Measurements from ENCODE around the gene TYK2. TPM values are rescaled to one million over a fixed set of nuclear protein-coding genes. Genes with fewer than 3 reads are reported as not detected.

TYK2 gene
- total and polyA plus RNA-seq, 4 donors = 102 to 175 (median 150) TPM

- no peak for ATAC-seq (ENCODE audit: insufficient read depth, low FRiP score)
- Histone ChIP-seq H3K36me3 (ENCODE audit: control insufficient read depth in 4 of 4, insufficient read depth in 4 of 4, low read length in 4 of 4) (peaks cover 0 to 21% (median 2%) of the 10 kb centered on the region in 4 donors), H3K4me1 (ENCODE audit: control insufficient read depth in 5 of 5, insufficient read depth in 5 of 5, low read length in 5 of 5) (peaks cover 3 to 16% (median 6%) of the 10 kb centered on the region in 5 donors), H3K4me3 (no peak overlapping the region), H3K27ac (ENCODE audit: low read depth in 1 of 2, low read length in 1 of 2) (no peak overlapping the region), H3K27me3 (ENCODE audit: control insufficient read depth in 3 of 3, insufficient read depth in 3 of 3, low read length in 2 of 3) (no peaks in the 10 kb centered on the region), H3K9ac (ENCODE audit: insufficient read depth in 1 of 2, low read length in 2 of 2) (no peak overlapping the region), H3K9me3 (ENCODE audit: control insufficient read depth in 4 of 4, insufficient read depth in 3 of 4, low read length in 3 of 4) (no peaks in the 10 kb centered on the region)
- TF ChIP-seq CTCF (IDR thresholded peaks at IDR 0.05; ENCODE audit: control extremely low read depth, extremely low read depth) = no peak
- DNase-seq = no peak
- 91 to 96% methylated on average over 9 of the region's 9 CpGs for WGBS, 2 donors
These were observed 18.4 kb upstream of the TYK2 start for GRCh38 chr19:10398819-10399218.

- no peaks in the 10 kb centered on the region for H3K27me3 ChIP-seq (ENCODE audit: control insufficient read depth in 3 of 3, insufficient read depth in 3 of 3, low read length in 2 of 3)
- peaks cover 0 to 2% (median 0%) of the 10 kb centered on the region in 5 donors for H3K4me1 ChIP-seq (ENCODE audit: control insufficient read depth in 5 of 5, insufficient read depth in 5 of 5, low read length in 5 of 5)
- DNase-seq (no peak), ATAC-seq (ENCODE audit: insufficient read depth, low FRiP score) (no peak)
- H3K9me3 ChIP-seq (ENCODE audit: control insufficient read depth in 4 of 4, insufficient read depth in 3 of 4, low read length in 3 of 4) = no peaks in the 10 kb centered on the region
- 80 to 83% methylated on average over 24 of the region's 24 CpGs for WGBS, 2 donors
- peaks cover 6 to 42% (median 16%) of the 10 kb centered on the region in 4 donors for H3K36me3 ChIP-seq (ENCODE audit: control insufficient read depth in 4 of 4, insufficient read depth in 4 of 4, low read length in 4 of 4)
- H3K4me3 ChIP-seq = no peak overlapping the region
- TF ChIP-seq CTCF (IDR thresholded peaks at IDR 0.05; ENCODE audit: control extremely low read depth, extremely low read depth) = no peak
- no peak overlapping the region for H3K9ac ChIP-seq (ENCODE audit: insufficient read depth in 1 of 2, low read length in 2 of 2)
- H3K27ac ChIP-seq (ENCODE audit: low read depth in 1 of 2, low read length in 1 of 2) = no peak overlapping the region
These were observed 15.5 kb upstream of the TYK2 start for GRCh38 chr19:10395917-10396316.

- ATAC-seq (ENCODE audit: insufficient read depth, low FRiP score) (no peak), DNase-seq (no peak)
- Histone ChIP-seq H3K36me3 (ENCODE audit: control insufficient read depth in 4 of 4, insufficient read depth in 4 of 4, low read length in 4 of 4) (peaks cover 10 to 43% (median 17%) of the 10 kb centered on the region in 4 donors), H3K4me3 (no peak overlapping the region), H3K27ac (ENCODE audit: low read depth in 1 of 2, low read length in 1 of 2) (no peak overlapping the region), H3K4me1 (ENCODE audit: control insufficient read depth in 5 of 5, insufficient read depth in 5 of 5, low read length in 5 of 5) (no peaks in the 10 kb centered on the region), H3K27me3 (ENCODE audit: control insufficient read depth in 3 of 3, insufficient read depth in 3 of 3, low read length in 2 of 3) (no peaks in the 10 kb centered on the region), H3K9ac (ENCODE audit: insufficient read depth in 1 of 2, low read length in 2 of 2) (no peak overlapping the region), H3K9me3 (ENCODE audit: control insufficient read depth in 4 of 4, insufficient read depth in 3 of 4, low read length in 3 of 4) (no peaks in the 10 kb centered on the region)
- 94 to 95% methylated on average over 17 to 26 of the region's 26 CpGs for WGBS, 2 donors
- no peak for TF ChIP-seq CTCF (IDR thresholded peaks at IDR 0.05; ENCODE audit: control extremely low read depth, extremely low read depth)
These were observed 15.1 kb upstream of the TYK2 start for GRCh38 chr19:10395436-10395835.

DNA sequence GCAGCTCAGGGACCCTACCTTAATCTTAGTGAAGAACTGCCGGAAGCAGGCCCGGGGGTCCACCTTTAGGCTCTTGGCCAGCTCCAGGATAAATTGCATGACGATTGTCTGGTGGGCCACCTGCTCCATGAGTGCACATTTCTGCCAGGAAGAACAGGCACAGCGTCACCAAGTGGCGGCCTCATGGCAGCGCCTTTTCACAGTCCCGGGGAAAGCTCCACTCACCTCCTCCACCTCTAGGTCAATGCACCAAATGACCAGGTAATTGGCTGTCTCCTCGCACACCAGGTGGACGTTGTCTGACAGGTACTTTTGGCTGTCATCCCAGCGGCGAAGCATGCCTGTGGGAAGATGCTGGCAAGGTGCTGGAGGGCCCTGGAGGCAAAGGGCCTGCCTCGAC is 14.6 kb upstream of the TYK2 start:
- Histone ChIP-seq H3K4me3 (no peak overlapping the region), H3K27me3 (ENCODE audit: control insufficient read depth in 3 of 3, insufficient read depth in 3 of 3, low read length in 2 of 3) (no peaks in the 10 kb centered on the region), H3K36me3 (ENCODE audit: control insufficient read depth in 4 of 4, insufficient read depth in 4 of 4, low read length in 4 of 4) (peaks cover 10 to 43% (median 17%) of the 10 kb centered on the region in 4 donors), H3K27ac (ENCODE audit: low read depth in 1 of 2, low read length in 1 of 2) (no peak overlapping the region), H3K4me1 (ENCODE audit: control insufficient read depth in 5 of 5, insufficient read depth in 5 of 5, low read length in 5 of 5) (no peaks in the 10 kb centered on the region), H3K9me3 (ENCODE audit: control insufficient read depth in 4 of 4, insufficient read depth in 3 of 4, low read length in 3 of 4) (no peaks in the 10 kb centered on the region), H3K9ac (ENCODE audit: insufficient read depth in 1 of 2, low read length in 2 of 2) (no peak overlapping the region)
- no peak for DNase-seq
- 94 to 95% methylated on average over 12 of the region's 12 CpGs for WGBS, 2 donors
- ATAC-seq (ENCODE audit: insufficient read depth, low FRiP score) = no peak
- TF ChIP-seq CTCF (IDR thresholded peaks at IDR 0.05; ENCODE audit: control extremely low read depth, extremely low read depth) = no peak

Data from lung (tissue), 12 donors.